Central memory CD8-positive, alpha-beta T cell (primary cell): Measurements from ENCODE around the gene XYLB.

Source experiments
- ATAC-seq: fragments of 150-1000 bp; cut with Tn5 transposase; replicated peaks from 2 replicates; pipeline ENCODE4 v1.10.0; 2022; ENCODE audit warnings: mild to moderate bottlenecking, moderate FRiP score, moderate number of reproducible peaks; ENCODE audit not compliant: poor library complexity, severe bottlenecking; ENCODE audit errors: extremely low read depth
- DNase-seq, 2 donors: peaks; one replicate each; pipeline ENCODE4 v3.0.0; 2021; ENCODE audit warnings: low spot score in 2 of 2
- H3K27ac Mint-ChIP-seq: one replicate; pipeline ENCODE4 v1.8.0; 2022; ENCODE audit warnings: low read depth, mild to moderate bottlenecking, moderate library complexity, mixed read lengths
- H3K27me3 Mint-ChIP-seq: one replicate; pipeline ENCODE4 v1.8.0; 2022; ENCODE audit warnings: mixed read lengths
- H3K36me3 Mint-ChIP-seq: one replicate; pipeline ENCODE4 v1.8.0; 2022; ENCODE audit warnings: mild to moderate bottlenecking, moderate library complexity, mixed read lengths; ENCODE audit not compliant: insufficient read depth
- H3K4me1 Mint-ChIP-seq: one replicate; pipeline ENCODE4 v1.8.0; 2022; ENCODE audit warnings: mixed read lengths
- H3K4me3 Mint-ChIP-seq: one replicate; pipeline ENCODE4 v1.8.0; 2022; ENCODE audit warnings: mild to moderate bottlenecking, moderate library complexity, mixed read lengths
- H3K9me3 Mint-ChIP-seq: one replicate; pipeline ENCODE4 v1.8.0; 2022; ENCODE audit warnings: mixed read lengths

Gene XYLB

GRCh38 chr3:38371541-38372213 is 25.1 kb downstream of the XYLB start:
- Mint-ChIP-seq H3K27me3 (no peaks in the 10 kb centered on the region), H3K27ac (no peak overlapping the region), H3K4me3 (no peak overlapping the region), H3K4me1 (peaks cover 30% of the 10 kb centered on the region), H3K36me3 (peaks cover 2% of the 10 kb centered on the region), H3K9me3 (no peaks in the 10 kb centered on the region)
- DNase-seq (no peak), ATAC-seq (no peak)

- ATAC-seq (no peak), DNase-seq (no peak)
- Mint-ChIP-seq H3K4me1 (peaks cover 30% of the 10 kb centered on the region), H3K36me3 (peaks cover 2% of the 10 kb centered on the region), H3K27me3 (no peaks in the 10 kb centered on the region), H3K4me3 (no peak overlapping the region), H3K9me3 (no peaks in the 10 kb centered on the region), H3K27ac (no peak overlapping the region)
These were observed 25.6 kb downstream of the XYLB start for GRCh38 chr3:38372214-38372601.

DNA sequence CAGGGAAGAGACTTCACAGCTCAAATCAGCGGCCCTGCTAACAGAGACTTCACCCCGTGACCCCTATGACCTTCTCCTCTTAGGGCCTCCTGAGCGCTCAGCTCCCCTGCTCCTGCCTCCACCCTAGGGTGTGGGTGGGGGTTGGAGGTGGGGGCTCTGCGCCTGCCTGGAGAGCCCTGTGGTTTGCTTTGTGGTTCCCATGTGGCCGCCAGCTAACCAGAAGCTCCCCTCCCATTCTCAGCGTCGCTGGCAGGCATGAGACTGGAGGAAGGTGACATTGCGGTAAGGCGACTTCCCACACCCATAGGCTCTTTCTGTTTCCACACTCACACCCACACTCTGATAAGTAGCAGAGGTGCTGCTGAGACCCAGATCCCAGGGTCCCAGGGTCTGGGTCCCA is 27.6 kb downstream of the XYLB start:
- Mint-ChIP-seq H3K9me3 (no peaks in the 10 kb centered on the region), H3K4me3 (peak overlapping the region; percentile 64), H3K27me3 (no peaks in the 10 kb centered on the region), H3K27ac (peak overlapping the region; percentile 70), H3K36me3 (peaks cover 2% of the 10 kb centered on the region), H3K4me1 (peaks cover 30% of the 10 kb centered on the region)
- DNase-seq = peak in 1 of 2 donors; percentile 22
- peak; percentile 82 for ATAC-seq

DNA sequence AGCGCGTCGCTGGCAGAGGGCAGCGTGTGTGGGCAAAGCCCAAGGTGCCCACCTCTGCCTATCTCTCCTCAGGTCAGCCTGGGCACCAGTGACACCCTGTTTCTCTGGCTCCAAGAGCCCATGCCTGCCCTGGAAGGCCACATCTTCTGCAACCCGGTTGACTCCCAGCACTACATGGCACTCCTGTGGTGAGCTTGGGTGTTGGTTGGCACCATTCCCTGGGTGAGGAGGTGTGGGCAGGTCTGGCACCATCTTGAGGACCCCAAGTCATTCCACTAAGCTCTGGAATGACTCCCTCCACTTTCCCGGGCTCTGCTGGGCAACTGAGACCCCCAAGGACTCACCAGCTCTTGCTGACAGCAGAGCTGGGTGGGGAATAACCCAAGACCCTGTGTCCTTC is 28.5 kb downstream of the XYLB start:
- H3K9me3 Mint-ChIP-seq = no peaks in the 10 kb centered on the region
- peaks cover 30% of the 10 kb centered on the region for H3K4me1 Mint-ChIP-seq
- no peaks in the 10 kb centered on the region for H3K27me3 Mint-ChIP-seq
- H3K36me3 Mint-ChIP-seq = peaks cover 2% of the 10 kb centered on the region
- ATAC-seq (no peak), DNase-seq (no peak)
- no peak overlapping the region for H3K4me3 Mint-ChIP-seq
- H3K27ac Mint-ChIP-seq = peak overlapping the region; percentile 29

- no peaks in the 10 kb centered on the region for H3K9me3 Mint-ChIP-seq
- ATAC-seq (no peak), DNase-seq (no peak)
- H3K4me1 Mint-ChIP-seq = peaks cover 30% of the 10 kb centered on the region
- peak overlapping the region; percentile 29 for H3K27ac Mint-ChIP-seq
- H3K27me3 Mint-ChIP-seq = no peaks in the 10 kb centered on the region
- H3K36me3 Mint-ChIP-seq = peaks cover 2% of the 10 kb centered on the region
- no peak overlapping the region for H3K4me3 Mint-ChIP-seq
These were observed 29.0 kb downstream of the XYLB start for GRCh38 chr3:38375488-38376097.

GRCh38 chr3:38376098-38376816 is 29.7 kb downstream of the XYLB start:
- Mint-ChIP-seq H3K36me3 (peaks cover 4% of the 10 kb centered on the region), H3K27ac (no peak overlapping the region), H3K4me3 (no peak overlapping the region), H3K9me3 (no peaks in the 10 kb centered on the region), H3K27me3 (no peaks in the 10 kb centered on the region), H3K4me1 (peaks cover 30% of the 10 kb centered on the region)
- DNase-seq = no peak
- no peak for ATAC-seq

GRCh38 chr3:38379201-38379770 is 32.7 kb downstream of the XYLB start:
- H3K4me1 Mint-ChIP-seq = peaks cover 14% of the 10 kb centered on the region
- no peak overlapping the region for H3K4me3 Mint-ChIP-seq
- peaks cover 2% of the 10 kb centered on the region for H3K36me3 Mint-ChIP-seq
- ATAC-seq (no peak), DNase-seq (no peak)
- H3K27me3 Mint-ChIP-seq = no peaks in the 10 kb centered on the region
- no peaks in the 10 kb centered on the region for H3K9me3 Mint-ChIP-seq
- no peak overlapping the region for H3K27ac Mint-ChIP-seq

DNA sequence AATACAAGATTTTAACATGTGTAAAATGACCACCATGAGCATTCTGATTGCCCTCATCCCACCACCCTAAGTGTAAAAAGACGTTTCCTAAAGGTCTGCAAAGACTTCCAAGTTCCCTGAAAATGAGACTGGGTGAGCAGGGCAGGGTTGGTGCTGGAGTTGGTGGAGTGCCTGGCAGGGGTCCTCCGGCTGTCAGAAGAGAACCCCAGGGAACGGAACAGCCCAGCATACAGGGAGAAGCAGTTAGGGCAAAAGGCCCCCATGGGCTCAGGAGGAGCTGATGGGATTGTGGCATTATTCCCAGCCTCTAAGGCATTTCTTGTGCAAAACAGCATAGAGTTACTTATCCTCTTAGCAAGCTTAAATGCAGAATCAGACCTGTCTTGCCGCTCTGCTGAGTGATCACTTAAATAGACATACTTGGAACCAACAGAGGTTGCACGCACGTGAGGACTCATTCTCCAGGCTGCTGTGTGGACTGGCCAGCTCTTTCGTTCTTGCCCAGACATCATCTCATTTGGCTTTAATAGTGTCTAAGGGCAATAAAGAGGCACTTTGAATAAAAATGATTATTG is 36.0 kb downstream of the XYLB start:
- no peaks in the 10 kb centered on the region for H3K4me1 Mint-ChIP-seq
- no peaks in the 10 kb centered on the region for H3K9me3 Mint-ChIP-seq
- peaks cover 2% of the 10 kb centered on the region for H3K36me3 Mint-ChIP-seq
- no peak overlapping the region for H3K4me3 Mint-ChIP-seq
- DNase-seq (no peak), ATAC-seq (no peak)
- no peaks in the 10 kb centered on the region for H3K27me3 Mint-ChIP-seq
- H3K27ac Mint-ChIP-seq = no peak overlapping the region

GRCh38 chr3:38383156-38383875 is 36.7 kb downstream of the XYLB start:
- Mint-ChIP-seq H3K27ac (no peak overlapping the region), H3K4me1 (no peaks in the 10 kb centered on the region), H3K27me3 (no peaks in the 10 kb centered on the region), H3K36me3 (peaks cover 2% of the 10 kb centered on the region), H3K9me3 (no peaks in the 10 kb centered on the region), H3K4me3 (no peak overlapping the region)
- DNase-seq (no peak), ATAC-seq (no peak)

- Mint-ChIP-seq H3K27ac (no peak overlapping the region), H3K36me3 (no peaks in the 10 kb centered on the region), H3K27me3 (no peaks in the 10 kb centered on the region), H3K4me3 (no peak overlapping the region), H3K4me1 (no peaks in the 10 kb centered on the region), H3K9me3 (no peaks in the 10 kb centered on the region)
- DNase-seq = no peak
- no peak for ATAC-seq
These were observed 40.6 kb downstream of the XYLB start for GRCh38 chr3:38386992-38387750.

GRCh38 chr3:38387862-38388261 is 41.3 kb downstream of the XYLB start:
- no peaks in the 10 kb centered on the region for H3K4me1 Mint-ChIP-seq
- no peak for ATAC-seq
- H3K36me3 Mint-ChIP-seq = no peaks in the 10 kb centered on the region
- H3K4me3 Mint-ChIP-seq = no peak overlapping the region
- H3K27me3 Mint-ChIP-seq = no peaks in the 10 kb centered on the region
- H3K9me3 Mint-ChIP-seq = no peaks in the 10 kb centered on the region
- no peak overlapping the region for H3K27ac Mint-ChIP-seq
- DNase-seq = no peak
